Stimulated activated CD8-positive, alpha-beta memory T cell treated with anti-CD3 and anti-CD28 coated beads, Interleukin-15, amount 100 ng/mL, for 1 hour (primary cell): ENCODE results near the gene SRXN1.
"Not testable (repeated sequence)": the region's sequence is repeated elsewhere in the genome, so short reads cannot be mapped to it uniquely, and the experiment has no call there.

Source experiments
- DNase-seq: peaks from one replicate; pipeline ENCODE4 v3.0.0-alpha.2; 2020; ENCODE audit warnings: low read depth

Gene SRXN1

GRCh38 chr20:653110-653589 lies at the start of gene SRXN1:
Gene SRXN1 (minus strand): TSS chr20:653200. CDS start chr20:653185, 15 bp downstream.
- DNase-seq, result peak; percentile 65

GRCh38 chr20:701401-702129 lies 48.6 kb upstream of the SRXN1 start:
- no peak for DNase-seq

GRCh38 chr20:699811-700338 lies 46.9 kb upstream of the SRXN1 start:
- DNase-seq, result no peak

GRCh38 chr20:699342-699741 lies 46.3 kb upstream of the SRXN1 start:
- no peak for DNase-seq

GRCh38 chr20:698276-698675 lies 45.3 kb upstream of the SRXN1 start:
- no peak for DNase-seq

- no peak for DNase-seq
Measured at GRCh38 chr20:697826-698225, 44.8 kb upstream of the SRXN1 start.

- DNase-seq, result no peak
Measured at GRCh38 chr20:695165-695866, 42.3 kb upstream of the SRXN1 start.

- DNase-seq, result no peak
Measured at GRCh38 chr20:694496-694895, 41.5 kb upstream of the SRXN1 start.

- not testable (repeated sequence) for DNase-seq
Measured at GRCh38 chr20:693786-694185, 40.8 kb upstream of the SRXN1 start.

- no peak for DNase-seq
Measured at GRCh38 chr20:692044-692443, 39.0 kb upstream of the SRXN1 start.

GRCh38 chr20:689947-690346 lies 36.9 kb upstream of the SRXN1 start:
- no peak for DNase-seq

- no peak for DNase-seq
Measured at GRCh38 chr20:689348-689747, 36.3 kb upstream of the SRXN1 start.

- no peak for DNase-seq
Measured at GRCh38 chr20:688809-689212, 35.8 kb upstream of the SRXN1 start.

- no peak for DNase-seq
Measured at GRCh38 chr20:687468-688203, 34.6 kb upstream of the SRXN1 start.

- no peak for DNase-seq
Measured at GRCh38 chr20:684676-685319, 31.8 kb upstream of the SRXN1 start.

- DNase-seq, result no peak
Measured at GRCh38 chr20:682123-682522, 29.1 kb upstream of the SRXN1 start.

GRCh38 chr20:680638-681187 lies 27.7 kb upstream of the SRXN1 start:
- DNase-seq, result no peak

- no peak for DNase-seq
Measured at GRCh38 chr20:677957-678356, 25.0 kb upstream of the SRXN1 start.

GRCh38 chr20:676967-677366 lies 24.0 kb upstream of the SRXN1 start:
- DNase-seq, result no peak

GRCh38 chr20:676315-676937 lies 23.4 kb upstream of the SRXN1 start:
- DNase-seq, result no peak
